Panc1 (cell line): ENCODE data around the gene SESTD1. TPM values are rescaled to one million over a fixed set of nuclear protein-coding genes. Genes with fewer than 3 reads are reported as not detected.

Experiments
- ATAC-seq: fragments of 200-7000 bp; cut with Tn5 transposase; 2 replicates; pipeline ENCODE4 v1.9.1; 2020; ENCODE audit warnings: mild to moderate bottlenecking, moderate library complexity
- BruUV-seq: library from RNA; stranded (reverse); fragments of 400-500 nt; replicated peaks from 2 replicates; lab custom pipeline; 2021; lab: Mats Ljungman, UMichigan
- CTCF ChIA-PET: fragments of 300-600 bp; sonication (Branson Sonifier 250); formaldehyde crosslinking; loops from one replicate; lab custom pipeline; 2022; ENCODE audit warnings: antibody characterized with exemption; lab: Charles Lee
- POLR2A ChIA-PET: fragments of 300-600 bp; sonication (Branson Sonifier 250); formaldehyde crosslinking; loops from one replicate; lab custom pipeline; 2022; ENCODE audit warnings: antibody characterized with exemption; lab: Charles Lee
- DNase-seq: peaks from one replicate; pipeline ENCODE4 v3.0.0-alpha.2; 2010; ENCODE audit warnings: low read depth, low spot score
- H3K27ac ChIP-seq: 2 replicates; pipeline ENCODE4 v1.5.1; 2011; ENCODE audit warnings: mild to moderate bottlenecking, low read length, inconsistent platforms
- H3K27me3 ChIP-seq: fragments of 200-500 bp; sonication (Bioruptor generic); 2 replicates; pipeline ENCODE4 v1.6.0; 2014; ENCODE audit warnings: low read length, inconsistent platforms; ENCODE audit not compliant: control insufficient read depth, insufficient read depth
- H3K36me3 ChIP-seq: fragments of 200-500 bp; sonication (Bioruptor generic); 2 replicates; pipeline ENCODE4 v1.5.1; 2014; ENCODE audit warnings: inconsistent platforms, mild to moderate bottlenecking, low read length, moderate library complexity; ENCODE audit not compliant: control insufficient read depth, insufficient read depth
- H3K4me1 ChIP-seq: 2 replicates; pipeline ENCODE4 v1.5.1; 2011; ENCODE audit warnings: inconsistent platforms, mild to moderate bottlenecking, low read length, moderate library complexity; ENCODE audit not compliant: control insufficient read depth, insufficient read depth
- H3K4me3 ChIP-seq, 2 experiments: 2 replicates each; pipeline ENCODE4 v1.5.1; 2011 to 2012; ENCODE audit warnings: low read depth in 2 of 2, low read length in 2 of 2, mild to moderate bottlenecking in 2 of 2, inconsistent platforms in 1 of 2, moderate library complexity in 1 of 2
- H3K9me3 ChIP-seq: fragments of 200-500 bp; sonication (Bioruptor generic); 2 replicates; pipeline ENCODE4 v1.5.1; 2014; ENCODE audit warnings: low read depth, mild to moderate bottlenecking, inconsistent platforms, low read length, moderate library complexity; ENCODE audit not compliant: control insufficient read depth, insufficient read depth
- CTCF ChIP-seq: fragments of 450-650 bp; IDR thresholded peaks from 2 replicates; pipeline ENCODE4 v1.5.1; 2017; ENCODE audit warnings: mild to moderate bottlenecking
- POLR2AphosphoS5 ChIP-seq: IDR thresholded peaks from 2 replicates; pipeline ENCODE4 v1.6.1; 2012; ENCODE audit warnings: mild to moderate bottlenecking, low read depth, low read length, moderate library complexity
- SIN3A ChIP-seq: IDR thresholded peaks from 2 replicates; pipeline ENCODE4 v1.6.1; 2012; ENCODE audit warnings: low read depth, mild to moderate bottlenecking, low read length, moderate library complexity, borderline replicate concordance; ENCODE audit not compliant: insufficient read depth
- TCF7L2 ChIP-seq: IDR thresholded peaks from 2 replicates; pipeline ENCODE4 v1.6.1; 2011; ENCODE audit warnings: mild to moderate bottlenecking, low read depth, low read length, inconsistent platforms
- in situ Hi-C: cut with HindIII; loops from 2 replicates; pipeline ENCODE4 v1.10.0; 2016; ENCODE audit warnings: low sequenced_read_pairs, low pct_unique_long_range_greater_than_20kb
- intact Hi-C: fragments of 100-400 bp; cut with micrococcal nuclease; formaldehyde crosslinking; loops from one replicate; pipeline ENCODE4 v1.10.0; 2022; ENCODE audit not compliant: unreplicated experiment
- total RNA-seq: library from RNA; stranded (reverse); gene quantifications from one replicate; pipeline ENCODE4 v1.2.1, GENCODE V29; 2021; ENCODE audit not compliant: unreplicated experiment
- TF ChIP-seq, protein P1 (sequence below), 2 experiments: IDR thresholded peaks; 2 replicates each; pipeline ENCODE4 v1.6.1; 2011 to 2012; ENCODE audit warnings: low read depth in 2 of 2, control low read depth in 1 of 2, low read length in 1 of 2, mild to moderate bottlenecking in 1 of 2, moderate library complexity in 1 of 2; ENCODE audit not compliant: insufficient read depth in 1 of 2

The SESTD1 gene
- total RNA-seq, 1 experiment from 2014 or later: 31.3 TPM

- Histone ChIP-seq H3K27me3 (no peaks in the 10 kb centered on the region), H3K27ac (no peak overlapping the region), H3K4me3 (no peak overlapping the region), H3K9me3 (no peaks in the 10 kb centered on the region), H3K4me1 (no peaks in the 10 kb centered on the region), H3K36me3 (no peaks in the 10 kb centered on the region)
- BruUV-seq: no TSS peak
- CTCF ChIA-PET: no interaction called here
- POLR2A ChIA-PET: no interaction called here
- DNase-seq (no peak), ATAC-seq (no peak)
- intact Hi-C loops: no loop called here
- TF ChIP-seq, protein P1, sequence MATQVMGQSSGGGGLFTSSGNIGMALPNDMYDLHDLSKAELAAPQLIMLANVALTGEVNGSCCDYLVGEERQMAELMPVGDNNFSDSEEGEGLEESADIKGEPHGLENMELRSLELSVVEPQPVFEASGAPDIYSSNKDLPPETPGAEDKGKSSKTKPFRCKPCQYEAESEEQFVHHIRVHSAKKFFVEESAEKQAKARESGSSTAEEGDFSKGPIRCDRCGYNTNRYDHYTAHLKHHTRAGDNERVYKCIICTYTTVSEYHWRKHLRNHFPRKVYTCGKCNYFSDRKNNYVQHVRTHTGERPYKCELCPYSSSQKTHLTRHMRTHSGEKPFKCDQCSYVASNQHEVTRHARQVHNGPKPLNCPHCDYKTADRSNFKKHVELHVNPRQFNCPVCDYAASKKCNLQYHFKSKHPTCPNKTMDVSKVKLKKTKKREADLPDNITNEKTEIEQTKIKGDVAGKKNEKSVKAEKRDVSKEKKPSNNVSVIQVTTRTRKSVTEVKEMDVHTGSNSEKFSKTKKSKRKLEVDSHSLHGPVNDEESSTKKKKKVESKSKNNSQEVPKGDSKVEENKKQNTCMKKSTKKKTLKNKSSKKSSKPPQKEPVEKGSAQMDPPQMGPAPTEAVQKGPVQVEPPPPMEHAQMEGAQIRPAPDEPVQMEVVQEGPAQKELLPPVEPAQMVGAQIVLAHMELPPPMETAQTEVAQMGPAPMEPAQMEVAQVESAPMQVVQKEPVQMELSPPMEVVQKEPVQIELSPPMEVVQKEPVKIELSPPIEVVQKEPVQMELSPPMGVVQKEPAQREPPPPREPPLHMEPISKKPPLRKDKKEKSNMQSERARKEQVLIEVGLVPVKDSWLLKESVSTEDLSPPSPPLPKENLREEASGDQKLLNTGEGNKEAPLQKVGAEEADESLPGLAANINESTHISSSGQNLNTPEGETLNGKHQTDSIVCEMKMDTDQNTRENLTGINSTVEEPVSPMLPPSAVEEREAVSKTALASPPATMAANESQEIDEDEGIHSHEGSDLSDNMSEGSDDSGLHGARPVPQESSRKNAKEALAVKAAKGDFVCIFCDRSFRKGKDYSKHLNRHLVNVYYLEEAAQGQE (IDR thresholded peaks at IDR 0.05; ENCODE audit: insufficient read depth in 1 of 2, low read depth in 2 of 2, low read length in 1 of 2): no peak
- TF ChIP-seq CTCF (no peak), SIN3A (no peak), POLR2AphosphoS5 (no peak), TCF7L2 (no peak)
- in situ Hi-C loops: no loop called here
Measured at GRCh38 chr2:179171371-179171770, 93.3 kb downstream of the SESTD1 start.

DNA sequence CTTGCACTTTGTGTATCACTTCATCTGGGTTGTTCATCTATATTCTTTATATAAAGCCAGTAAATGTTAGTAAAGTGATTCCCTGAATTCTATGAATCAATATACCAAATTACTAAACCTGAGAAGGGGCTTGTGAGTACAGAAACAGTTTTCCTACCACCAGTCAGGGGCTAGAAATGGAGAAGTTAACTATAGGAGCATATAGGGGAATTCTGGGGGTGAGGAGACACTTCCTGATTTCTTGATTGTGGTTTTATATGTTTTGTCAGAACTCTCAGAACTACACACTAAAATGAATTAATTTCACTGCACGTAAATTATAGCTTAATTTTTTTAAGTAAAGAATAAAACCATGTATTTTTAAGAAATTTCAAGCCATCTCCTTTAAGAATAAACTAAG lies 93.7 kb downstream of the SESTD1 start:
- Histone ChIP-seq H3K4me3 (no peak overlapping the region), H3K36me3 (no peaks in the 10 kb centered on the region), H3K27me3 (no peaks in the 10 kb centered on the region), H3K4me1 (no peaks in the 10 kb centered on the region), H3K27ac (no peak overlapping the region), H3K9me3 (no peaks in the 10 kb centered on the region)
- TF ChIP-seq SIN3A (no peak), TCF7L2 (no peak), POLR2AphosphoS5 (no peak), CTCF (no peak)
- TF ChIP-seq, protein P1 (IDR thresholded peaks at IDR 0.05; ENCODE audit: insufficient read depth in 1 of 2, low read depth in 2 of 2, low read length in 1 of 2): no peak
- DNase-seq (no peak), ATAC-seq (no peak)
- CTCF ChIA-PET: no interaction called here
- intact Hi-C loops (no loop called here), in situ Hi-C loops (no loop called here)
- BruUV-seq: no TSS peak
- POLR2A ChIA-PET: no interaction called here
